ENCODE results near the gene TDP1. TPM values are rescaled to one million over a fixed set of nuclear protein-coding genes. Genes with fewer than 3 reads are reported as not detected.

TDP1 gene
- total and polyA plus RNA-seq, 9 of the 15 experiments (the other 6 are each of a cell fraction or from before 2014, with no cell fraction given) = 21.4 to 41.6 (median 32.3) TPM

DNA sequence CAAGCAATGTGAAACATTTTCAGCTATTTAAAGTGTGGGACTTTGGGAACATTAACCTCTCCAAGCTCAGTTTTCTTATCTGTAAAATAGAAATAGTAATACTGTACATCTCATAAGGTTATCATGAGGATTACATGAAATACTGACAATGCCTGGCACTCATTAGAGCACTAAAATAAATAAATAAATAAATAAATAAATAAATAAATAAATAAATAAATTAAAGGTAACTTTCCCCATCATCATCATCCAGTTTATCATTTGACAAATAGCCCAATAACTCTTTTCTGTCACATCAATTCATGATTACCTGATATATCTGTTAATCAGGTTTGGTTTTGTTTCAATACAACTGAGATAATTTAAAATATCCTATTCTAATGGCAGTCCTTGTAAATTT, 49.7 kb upstream of the TDP1 start (continued):
- TF ChIP-seq ZC3H4 (CRISPR knock-in tag; IDR thresholded peaks at IDR 0.05; ENCODE audit: borderline replicate concordance) (no peak), ZNF785 (CRISPR knock-in tag; IDR thresholded peaks at IDR 0.05) (no peak)

DNA sequence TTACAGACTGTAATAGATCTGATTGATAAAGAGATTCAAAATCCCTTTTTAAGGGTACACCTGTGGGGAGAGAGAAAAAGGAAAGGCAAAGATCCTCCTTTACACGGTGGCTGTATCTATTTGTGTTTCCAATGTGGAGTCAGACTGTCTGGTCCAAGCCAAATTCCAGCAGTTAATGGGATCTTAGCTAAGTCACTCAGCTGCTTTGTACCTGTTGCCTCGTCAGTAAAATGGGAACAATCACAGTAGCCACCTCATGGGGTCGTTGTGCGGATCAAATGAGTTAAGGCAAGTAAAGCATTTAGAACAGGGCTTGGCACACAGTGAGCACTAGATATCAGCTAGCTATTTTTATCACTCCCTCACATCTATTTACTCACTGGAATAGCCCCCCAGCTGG, 48.1 kb upstream of the TDP1 start:
- Histone ChIP-seq H3K27ac (ENCODE audit: extremely low read depth, low read depth, low read length) (no peak overlapping the region), H3K4me1 (replicated peaks in 1 of 2; ENCODE audit: control insufficient read depth in 2 of 2, insufficient read depth in 2 of 2, low read length in 2 of 2) (no peaks in the 10 kb centered on the region), H3K4me3 (no peak overlapping the region), H4K20me1 (replicated peaks; ENCODE audit: control insufficient read depth, insufficient read depth, low read length) (no peaks in the 10 kb centered on the region), H3K9me3 (replicated peaks; ENCODE audit: control insufficient read depth, insufficient read depth, low read depth, low read length) (no peaks in the 10 kb centered on the region), H3K79me2 (ENCODE audit: control insufficient read depth, insufficient read depth, low read length) (no peaks in the 10 kb centered on the region), H3K27me3 (ENCODE audit: control insufficient read depth in 2 of 2, insufficient read depth in 2 of 2, low read length in 2 of 2) (no peaks in the 10 kb centered on the region), H3K9me1 (ENCODE audit: control insufficient read depth, insufficient read depth, low read length) (no peaks in the 10 kb centered on the region), H3K4me2 (ENCODE audit: insufficient read depth, low read length) (no peak overlapping the region), H3K9ac (ENCODE audit: insufficient read depth in 1 of 2, low read depth in 2 of 2, low read length in 2 of 2) (no peak overlapping the region), H2AFZ (ENCODE audit: low read depth, low read length) (no peak overlapping the region), H3K36me3 (ENCODE audit: control insufficient read depth, insufficient read depth, low read length) (no peaks in the 10 kb centered on the region)
- FAIRE-seq (no peak), DNase-seq (ENCODE audit: extremely low read depth in 1 of 4, low spot score in 3 of 4) (no peak), ATAC-seq (no peak)
- intact Hi-C loops (cut with micrococcal nuclease) = no loop called here
- no TSS peak for BruUV-seq (replicated peaks)
- 38% methylated on average over 4 of the region's 4 CpGs for WGBS (ENCODE audit: insufficient coverage, low coverage, missing lambda C conversion rate)
- ChIA-PET CTCF (ENCODE audit: low intra/inter-chr PET ratio) (no interaction called here), POLR2A (no interaction called here)
- in situ Hi-C loops (cut with MboI) = no loop called here
- TF ChIP-seq ZNF717 (CRISPR knock-in tag; IDR thresholded peaks at IDR 0.05) (no peak), TAF15 (IDR thresholded peaks at IDR 0.05; ENCODE audit: low read depth, low read length) (no peak), ZBTB17 (CRISPR knock-in tag; IDR thresholded peaks at IDR 0.05) (no peak), E4F1 (CRISPR knock-in tag; IDR thresholded peaks at IDR 0.05; ENCODE audit: borderline replicate concordance) (no peak), ZNF146 (CRISPR knock-in tag; IDR thresholded peaks at IDR 0.05; ENCODE audit: unreplicated experiment) (no peak), NCOA6 (IDR thresholded peaks at IDR 0.05) (no peak), ETS2 (tag; IDR thresholded peaks at IDR 0.05; ENCODE audit: borderline replicate concordance, poor library complexity, severe bottlenecking) (no peak), TAF9B (IDR thresholded peaks at IDR 0.05; ENCODE audit: partially characterized antibody) (no peak), ATF7 (IDR thresholded peaks at IDR 0.05) (no peak), NR0B1 (IDR thresholded peaks at IDR 0.05; ENCODE audit: partially characterized antibody) (no peak), ELF1 (tag; IDR thresholded peaks at IDR 0.05) (no peak), POLR2AphosphoS2 (IDR thresholded peaks at IDR 0.05; ENCODE audit: low read length) (no peak)
- TF ChIP-seq, protein P1, sequence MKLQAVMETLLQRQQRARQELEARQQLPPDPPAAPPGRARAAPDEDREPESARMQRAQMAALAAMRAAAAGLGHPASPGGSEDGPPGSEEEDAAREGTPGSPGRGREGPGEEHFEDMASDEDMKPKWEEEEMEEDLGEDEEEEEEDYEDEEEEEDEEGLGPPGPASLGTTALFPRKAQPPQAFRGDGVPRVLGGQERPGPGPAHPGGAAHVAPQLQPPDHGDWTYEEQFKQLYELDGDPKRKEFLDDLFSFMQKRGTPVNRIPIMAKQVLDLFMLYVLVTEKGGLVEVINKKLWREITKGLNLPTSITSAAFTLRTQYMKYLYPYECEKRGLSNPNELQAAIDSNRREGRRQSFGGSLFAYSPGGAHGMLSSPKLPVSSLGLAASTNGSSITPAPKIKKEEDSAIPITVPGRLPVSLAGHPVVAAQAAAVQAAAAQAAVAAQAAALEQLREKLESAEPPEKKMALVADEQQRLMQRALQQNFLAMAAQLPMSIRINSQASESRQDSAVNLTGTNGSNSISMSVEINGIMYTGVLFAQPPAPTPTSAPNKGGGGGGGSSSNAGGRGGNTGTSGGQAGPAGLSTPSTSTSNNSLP (IDR thresholded peaks at IDR 0.05; ENCODE audit: borderline replicate concordance, low read depth, low read length) = no peak
- TF ChIP-seq, protein P2, sequence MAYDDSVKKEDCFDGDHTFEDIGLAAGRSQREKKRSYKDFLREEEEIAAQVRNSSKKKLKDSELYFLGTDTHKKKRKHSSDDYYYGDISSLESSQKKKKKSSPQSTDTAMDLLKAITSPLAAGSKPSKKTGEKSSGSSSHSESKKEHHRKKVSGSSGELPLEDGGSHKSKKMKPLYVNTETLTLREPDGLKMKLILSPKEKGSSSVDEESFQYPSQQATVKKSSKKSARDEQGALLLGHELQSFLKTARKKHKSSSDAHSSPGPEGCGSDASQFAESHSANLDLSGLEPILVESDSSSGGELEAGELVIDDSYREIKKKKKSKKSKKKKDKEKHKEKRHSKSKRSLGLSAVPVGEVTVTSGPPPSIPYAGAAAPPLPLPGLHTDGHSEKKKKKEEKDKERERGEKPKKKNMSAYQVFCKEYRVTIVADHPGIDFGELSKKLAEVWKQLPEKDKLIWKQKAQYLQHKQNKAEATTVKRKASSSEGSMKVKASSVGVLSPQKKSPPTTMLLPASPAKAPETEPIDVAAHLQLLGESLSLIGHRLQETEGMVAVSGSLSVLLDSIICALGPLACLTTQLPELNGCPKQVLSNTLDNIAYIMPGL (CRISPR knock-in tag; IDR thresholded peaks at IDR 0.05) = no peak
